Body of pancreas (tissue), 4 donors: ENCODE measurements around the gene ANXA3. TPM values are rescaled to one million over a fixed set of nuclear protein-coding genes. Genes with fewer than 3 reads are reported as not detected.

Experiments used
- ATAC-seq: fragments of 150-250 bp; one replicate; pipeline ENCODE4 v1.9.1; 2016
- DNase-seq, 4 donors: peaks; one replicate each; pipeline ENCODE4 v3.0.0-alpha.2; 2019
- H3K27ac ChIP-seq, 4 donors: fragments of 200-600 bp; sonication (generic); 1 replicate in 3 of 4; 2 replicates in 1 of 4; pipeline versions ENCODE4 v1.5.1 to v1.6.1; 2016 to 2019; ENCODE audit warnings: mild to moderate bottlenecking in 1 of 4, mixed read lengths in 1 of 4, moderate library complexity in 1 of 4
- H3K27me3 ChIP-seq, 2 donors: fragments of 200-600 bp; sonication (generic); one replicate each; pipeline ENCODE4 v1.6.0; 2016; ENCODE audit warnings: mild to moderate bottlenecking in 1 of 2
- H3K36me3 ChIP-seq, 2 donors: fragments of 200-600 bp; sonication (generic); replicated peaks in 1 of 2; 2 replicates each; pipeline ENCODE4 v1.5.1; 2016; ENCODE audit warnings: low read depth in 2 of 2; ENCODE audit not compliant: insufficient read depth in 1 of 2
- H3K4me1 ChIP-seq: fragments of 200-600 bp; sonication (generic); one replicate; pipeline ENCODE4 v1.6.0; 2016
- H3K4me3 ChIP-seq, 2 donors: fragments of 200-600 bp; sonication (generic); 1 replicate in 1 of 2; 2 replicates in 1 of 2; pipeline ENCODE4 v1.5.1; 2016 to 2019
- H3K9me3 ChIP-seq, 3 donors: fragments of 200-600 bp; sonication (generic); 1 replicate in 2 of 3; 2 replicates in 1 of 3; pipeline ENCODE4 v1.5.1; 2016
- CTCF ChIP-seq, 7 experiments: fragments of 450-650 bp in 4 of 7; fragments of 200-600 bp in 3 of 7; sonication (generic) in 3 of 7; IDR thresholded peaks; one replicate each; pipeline ENCODE4 v1.5.1; 2016 to 2019; ENCODE audit warnings: antibody characterized with exemption in 7 of 7
- POLR2A ChIP-seq, 3 donors: fragments of 450-650 bp; IDR thresholded peaks; one replicate each; pipeline ENCODE4 v1.6.1; 2016; ENCODE audit warnings: antibody characterized with exemption in 3 of 3, mild to moderate bottlenecking in 2 of 3
- WGBS, 2 donors: methylation state at CpG; one replicate each; pipeline ENCODE4 v1.1.5; 2017; 5-methylcytosine and 5-hydroxymethylcytosine counted together
- intact Hi-C: fragments of 100-400 bp; cut with DNase I; formaldehyde crosslinking; loops from one replicate; pipeline ENCODE4 v1.15.1; 2023
- total RNA-seq, 2 donors: library from RNA; depleted of rRNA; stranded (reverse); fragments of >200 nt; gene quantifications; one replicate each; pipeline ENCODE4 v1.1.0, GENCODE V29; 2016

ANXA3 gene
- total RNA-seq, 2 donors from 2014 or later = 35.9 to 65.1 TPM

GRCh38 chr4:78606035-78606434 lies 54.5 kb downstream of the ANXA3 start:
- H3K9me3 ChIP-seq = no peaks in the 10 kb centered on the region
- intact Hi-C loops = no loop called here
- no peaks in the 10 kb centered on the region for H3K27me3 ChIP-seq
- WGBS, 2 donors = 83 to 85% methylated on average over 3 of the region's 3 CpGs
- TF ChIP-seq POLR2A (IDR thresholded peaks at IDR 0.05) (no peak), CTCF (IDR thresholded peaks at IDR 0.05) (no peak)
- no peak overlapping the region for H3K27ac ChIP-seq
- H3K36me3 ChIP-seq = no peaks in the 10 kb centered on the region
- no peak for DNase-seq
- H3K4me3 ChIP-seq = no peak overlapping the region
- H3K4me1 ChIP-seq = no peaks in the 10 kb centered on the region
- ATAC-seq = no peak

GRCh38 chr4:78606530-78607095 lies 55.0 kb downstream of the ANXA3 start:
- intact Hi-C loops = no loop called here
- no peak overlapping the region for H3K27ac ChIP-seq
- ATAC-seq (no peak), DNase-seq (no peak)
- no peak overlapping the region for H3K4me3 ChIP-seq
- H3K4me1 ChIP-seq = no peaks in the 10 kb centered on the region
- no peak for TF ChIP-seq POLR2A (IDR thresholded peaks at IDR 0.05)
- TF ChIP-seq CTCF (IDR thresholded peaks at IDR 0.05) = no peak
- no peaks in the 10 kb centered on the region for H3K27me3 ChIP-seq
- H3K9me3 ChIP-seq = no peaks in the 10 kb centered on the region
- H3K36me3 ChIP-seq = no peaks in the 10 kb centered on the region
- 91 to 93% methylated on average over 1 of the region's 1 CpG for WGBS, 2 donors

- no peak overlapping the region for H3K4me3 ChIP-seq
- H3K36me3 ChIP-seq = no peaks in the 10 kb centered on the region
- TF ChIP-seq POLR2A (IDR thresholded peaks at IDR 0.05) (no peak), CTCF (IDR thresholded peaks at IDR 0.05) (no peak)
- ATAC-seq = no peak
- no peaks in the 10 kb centered on the region for H3K9me3 ChIP-seq
- 70 to 72% methylated on average over 4 of the region's 4 CpGs for WGBS, 2 donors
- no peak overlapping the region for H3K27ac ChIP-seq
- intact Hi-C loops = no loop called here
- no peak for DNase-seq
- no peaks in the 10 kb centered on the region for H3K27me3 ChIP-seq
- H3K4me1 ChIP-seq = no peaks in the 10 kb centered on the region
These were observed 57.1 kb downstream of the ANXA3 start for GRCh38 chr4:78608684-78609083.

GRCh38 chr4:78609580-78609979 lies 58.0 kb downstream of the ANXA3 start:
- Histone ChIP-seq H3K27me3 (no peaks in the 10 kb centered on the region), H3K36me3 (no peaks in the 10 kb centered on the region), H3K9me3 (no peaks in the 10 kb centered on the region), H3K4me3 (no peak overlapping the region), H3K4me1 (no peaks in the 10 kb centered on the region), H3K27ac (no peak overlapping the region)
- whole genome bisulfite sequencing, 2 donors = 62 to 68% methylated on average over 4 of the region's 4 CpGs
- intact Hi-C loops = no loop called here
- no peak for DNase-seq
- TF ChIP-seq POLR2A (IDR thresholded peaks at IDR 0.05) (no peak), CTCF (IDR thresholded peaks at IDR 0.05) (no peak)
- no peak for ATAC-seq

- no peak for ATAC-seq
- TF ChIP-seq CTCF (IDR thresholded peaks at IDR 0.05) (no peak), POLR2A (IDR thresholded peaks at IDR 0.05) (no peak)
- no peak for DNase-seq
- 58 to 66% methylated on average over 3 of the region's 3 CpGs for WGBS, 2 donors
- H3K27me3 ChIP-seq = no peaks in the 10 kb centered on the region
- no peaks in the 10 kb centered on the region for H3K4me1 ChIP-seq
- no peaks in the 10 kb centered on the region for H3K9me3 ChIP-seq
- intact Hi-C loops = loop anchor here (10.0 kb wide), 1 partner anchor 254 kb away; no protein-coding TSS in a partner anchor
- no peak overlapping the region for H3K4me3 ChIP-seq
- no peaks in the 10 kb centered on the region for H3K36me3 ChIP-seq
- H3K27ac ChIP-seq = no peak overlapping the region
These were observed 59.1 kb downstream of the ANXA3 start for GRCh38 chr4:78610546-78611214.
